Measurements from ENCODE around the gene ACO2.
"Not testable (repeated sequence)": the region's sequence is repeated elsewhere in the genome, so short reads cannot be mapped to it uniquely, and the experiment has no call there.

The ACO2 gene

GRCh38 chr22:41435560-41435959 is 33.4 kb upstream of the ACO2 start:
- TF ChIP-seq ZFX (IDR thresholded peaks at IDR 0.05): no peak
- TF ChIP-seq CTCF (conservative IDR thresholded peaks at IDR 0.05): no peak
- no peak overlapping the region for H3K27ac ChIP-seq

GRCh38 chr22:41436322-41437113 is 32.4 kb upstream of the ACO2 start:
- TF ChIP-seq ZFX (IDR thresholded peaks at IDR 0.05): no peak
- no peak overlapping the region for H3K27ac ChIP-seq

- H3K27ac ChIP-seq: no peak overlapping the region
Observed at GRCh38 chr22:41437198-41437597, 31.7 kb upstream of the ACO2 start.

GRCh38 chr22:41440511-41440910 is 28.4 kb upstream of the ACO2 start:
- not testable (repeated sequence) for H3K27ac ChIP-seq

More at GRCh38 chr22:41437198-41437597, 31.7 kb upstream of the ACO2 start:
- TF ChIP-seq CTCF (conservative IDR thresholded peaks at IDR 0.05): no peak
- no peak for TF ChIP-seq ZFX (IDR thresholded peaks at IDR 0.05)

- TF ChIP-seq CTCF (conservative IDR thresholded peaks at IDR 0.05): no peak
- no peak for TF ChIP-seq ZFX (IDR thresholded peaks at IDR 0.05)
- H3K27ac ChIP-seq: no peak overlapping the region
Observed at GRCh38 chr22:41442240-41442792, 26.6 kb upstream of the ACO2 start.

- TF ChIP-seq ZFX (IDR thresholded peaks at IDR 0.05): no peak
- no peak for TF ChIP-seq CTCF (conservative IDR thresholded peaks at IDR 0.05)
Observed at GRCh38 chr22:41444360-41445128, 24.4 kb upstream of the ACO2 start.

GRCh38 chr22:41445129-41446056 is 23.5 kb upstream of the ACO2 start:
- TF ChIP-seq ZFX (IDR thresholded peaks at IDR 0.05) (no peak), CTCF (conservative IDR thresholded peaks at IDR 0.05) (no peak)
- H3K27ac ChIP-seq: peak overlapping the region; percentile 99

More at GRCh38 chr22:41444360-41445128, 24.4 kb upstream of the ACO2 start:
- peak overlapping the region; percentile 99 for H3K27ac ChIP-seq

All from C4-2B (cell line).